SK-N-SH (cell line): ENCODE measurements around the gene MNS1.
"Not testable (repeated sequence)": the region's sequence is repeated elsewhere in the genome, so short reads cannot be mapped to it uniquely, and the experiment has no call there.

ENCODE experiments used
- EP300 ChIP-seq, 2 experiments: IDR thresholded peaks; 2 replicates each; pipeline versions ENCODE4 v1.4.0 to v1.6.1; 2012; ENCODE audit warnings: borderline replicate concordance in 1 of 2, low read depth in 1 of 2, low read length in 1 of 2
- EZH2phosphoT487 ChIP-seq: fragments of 200-600 bp; sonication (generic); IDR thresholded peaks from 2 replicates; pipeline ENCODE4 v1.6.1; 2017; ENCODE audit warnings: low read depth, mixed run types, mild to moderate bottlenecking, antibody characterized with exemption, moderate library complexity, borderline replicate concordance
- FOXM1 ChIP-seq: IDR thresholded peaks from 2 replicates; pipeline ENCODE4 v1.4.0; 2012; ENCODE audit warnings: low read depth, mild to moderate bottlenecking
- GABPA ChIP-seq: IDR thresholded peaks from 2 replicates; pipeline ENCODE4 v1.4.0; 2012; ENCODE audit warnings: low read depth, mild to moderate bottlenecking
- JUND ChIP-seq: IDR thresholded peaks from 2 replicates; pipeline ENCODE4 v1.4.0; 2012
- POLR2AphosphoS5 ChIP-seq: IDR thresholded peaks from 2 replicates; pipeline ENCODE4 v1.6.1; 2012; ENCODE audit warnings: low read depth, low read length
- REST ChIP-seq: IDR thresholded peaks from 2 replicates; pipeline ENCODE4 v1.6.1; 2012; ENCODE audit warnings: mild to moderate bottlenecking, low read depth, low read length, moderate library complexity
- SIN3A ChIP-seq: IDR thresholded peaks from 2 replicates; pipeline ENCODE4 v1.6.1; 2012; ENCODE audit warnings: low read depth, mild to moderate bottlenecking, low read length, moderate library complexity, borderline replicate concordance
- SMC3 ChIP-seq: IDR thresholded peaks from 2 replicates; pipeline ENCODE4 v1.6.1; 2012; ENCODE audit warnings: low read depth, low read length, improper control_type of control experiment
- TAF1 ChIP-seq: IDR thresholded peaks from 2 replicates; pipeline ENCODE4 v1.6.1; 2012; ENCODE audit warnings: low read depth, mild to moderate bottlenecking, low read length, moderate library complexity, borderline replicate concordance
- TCF12 ChIP-seq: IDR thresholded peaks from 2 replicates; pipeline ENCODE4 v1.4.0; 2012
- USF2 ChIP-seq: fragments of 150-350 bp; IDR thresholded peaks from 2 replicates; pipeline ENCODE4 v1.6.1; 2017; ENCODE audit warnings: antibody characterized with exemption, low read length, low read depth, borderline replicate concordance
- TF ChIP-seq, protein P1 (sequence below): fragments of 200-600 bp; sonication (generic); IDR thresholded peaks from 2 replicates; pipeline ENCODE4 v1.6.1; 2017; ENCODE audit warnings: antibody characterized with exemption, mild to moderate bottlenecking, moderate library complexity
- TF ChIP-seq, protein P2 (sequence below): IDR thresholded peaks from 2 replicates; pipeline ENCODE4 v1.4.0; 2012; ENCODE audit warnings: low read depth, borderline replicate concordance

- TF ChIP-seq, protein P1, sequence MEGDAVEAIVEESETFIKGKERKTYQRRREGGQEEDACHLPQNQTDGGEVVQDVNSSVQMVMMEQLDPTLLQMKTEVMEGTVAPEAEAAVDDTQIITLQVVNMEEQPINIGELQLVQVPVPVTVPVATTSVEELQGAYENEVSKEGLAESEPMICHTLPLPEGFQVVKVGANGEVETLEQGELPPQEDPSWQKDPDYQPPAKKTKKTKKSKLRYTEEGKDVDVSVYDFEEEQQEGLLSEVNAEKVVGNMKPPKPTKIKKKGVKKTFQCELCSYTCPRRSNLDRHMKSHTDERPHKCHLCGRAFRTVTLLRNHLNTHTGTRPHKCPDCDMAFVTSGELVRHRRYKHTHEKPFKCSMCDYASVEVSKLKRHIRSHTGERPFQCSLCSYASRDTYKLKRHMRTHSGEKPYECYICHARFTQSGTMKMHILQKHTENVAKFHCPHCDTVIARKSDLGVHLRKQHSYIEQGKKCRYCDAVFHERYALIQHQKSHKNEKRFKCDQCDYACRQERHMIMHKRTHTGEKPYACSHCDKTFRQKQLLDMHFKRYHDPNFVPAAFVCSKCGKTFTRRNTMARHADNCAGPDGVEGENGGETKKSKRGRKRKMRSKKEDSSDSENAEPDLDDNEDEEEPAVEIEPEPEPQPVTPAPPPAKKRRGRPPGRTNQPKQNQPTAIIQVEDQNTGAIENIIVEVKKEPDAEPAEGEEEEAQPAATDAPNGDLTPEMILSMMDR: not testable (repeated sequence)
- not testable (repeated sequence) for TF ChIP-seq POLR2AphosphoS5; EZH2phosphoT487; JUND; SMC3; FOXM1; REST; GABPA; USF2; TAF1; SIN3A; EP300 (IDR thresholded peaks at IDR 0.05; ENCODE audit: borderline replicate concordance in 1 of 2, low read depth in 1 of 2, low read length in 1 of 2); TCF12
- TF ChIP-seq, protein P2, sequence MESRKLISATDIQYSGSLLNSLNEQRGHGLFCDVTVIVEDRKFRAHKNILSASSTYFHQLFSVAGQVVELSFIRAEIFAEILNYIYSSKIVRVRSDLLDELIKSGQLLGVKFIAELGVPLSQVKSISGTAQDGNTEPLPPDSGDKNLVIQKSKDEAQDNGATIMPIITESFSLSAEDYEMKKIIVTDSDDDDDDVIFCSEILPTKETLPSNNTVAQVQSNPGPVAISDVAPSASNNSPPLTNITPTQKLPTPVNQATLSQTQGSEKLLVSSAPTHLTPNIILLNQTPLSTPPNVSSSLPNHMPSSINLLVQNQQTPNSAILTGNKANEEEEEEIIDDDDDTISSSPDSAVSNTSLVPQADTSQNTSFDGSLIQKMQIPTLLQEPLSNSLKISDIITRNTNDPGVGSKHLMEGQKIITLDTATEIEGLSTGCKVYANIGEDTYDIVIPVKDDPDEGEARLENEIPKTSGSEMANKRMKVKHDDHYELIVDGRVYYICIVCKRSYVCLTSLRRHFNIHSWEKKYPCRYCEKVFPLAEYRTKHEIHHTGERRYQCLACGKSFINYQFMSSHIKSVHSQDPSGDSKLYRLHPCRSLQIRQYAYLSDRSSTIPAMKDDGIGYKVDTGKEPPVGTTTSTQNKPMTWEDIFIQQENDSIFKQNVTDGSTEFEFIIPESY: not testable (repeated sequence)
These were observed 20.5 kb upstream of the MNS1 start for GRCh38 chr15:56485426-56485825.
